ENCODE results near the gene SLC12A4.
"Not testable (repeated sequence)": the region's sequence is repeated elsewhere in the genome, so short reads cannot be mapped to it uniquely, and the experiment has no call there.

Gene SLC12A4

DNA sequence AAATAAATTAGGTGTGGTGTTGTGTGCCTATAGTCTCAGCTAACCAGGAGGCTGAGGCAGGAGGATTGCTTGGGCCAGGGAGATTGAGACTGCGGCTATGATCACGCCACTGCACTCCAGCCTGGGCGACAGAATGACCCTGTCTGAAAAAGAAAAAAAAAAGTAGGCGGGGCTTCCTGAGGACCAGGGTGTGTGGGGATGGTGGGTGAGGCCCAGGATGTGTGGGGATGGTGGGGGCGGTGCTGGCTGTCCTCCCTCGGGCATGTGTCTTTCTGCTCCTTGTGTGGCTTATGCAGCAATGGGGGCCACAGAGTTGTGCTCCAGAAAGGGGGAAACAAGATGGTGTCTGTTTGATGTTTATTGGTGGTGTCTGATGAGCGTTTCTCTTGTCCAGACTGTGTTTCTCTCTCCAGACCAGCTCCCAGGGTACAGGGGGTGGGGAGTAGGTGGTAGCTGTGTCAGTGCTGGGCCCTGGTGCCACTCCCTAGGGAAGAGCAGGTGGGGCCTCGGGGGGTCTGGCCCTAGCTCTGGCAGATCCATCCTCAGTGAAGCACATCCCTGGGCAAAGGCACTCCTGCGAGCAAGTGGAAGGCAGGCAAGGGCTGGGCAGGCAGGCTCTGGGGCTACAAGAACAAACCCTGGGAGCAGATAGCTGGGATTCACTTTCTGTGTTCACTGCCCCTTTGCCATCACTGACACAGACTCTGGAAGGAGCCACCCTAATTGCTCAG is 26.8 kb downstream of the SLC12A4 start:
- DNase-seq (ENCODE audit: low read depth in 3 of 3), result no peak

GRCh38 chr16:67940446-67941089 is 27.9 kb downstream of the SLC12A4 start:
- DNase-seq (ENCODE audit: low read depth in 3 of 3), result no peak

- peak in 2 of 3 experiments; percentile 45 to 49 for DNase-seq (ENCODE audit: low read depth in 3 of 3)
Observed at GRCh38 chr16:67939507-67940445, 28.7 kb downstream of the SLC12A4 start.

- not testable (repeated sequence) for DNase-seq (ENCODE audit: low read depth in 3 of 3)
Observed at GRCh38 chr16:67937713-67938112, 30.7 kb downstream of the SLC12A4 start.

GRCh38 chr16:67936880-67937605 is 31.4 kb downstream of the SLC12A4 start:
- DNase-seq (ENCODE audit: low read depth in 3 of 3), result peak in 2 of 3 experiments; percentile 57 to 70

DNA sequence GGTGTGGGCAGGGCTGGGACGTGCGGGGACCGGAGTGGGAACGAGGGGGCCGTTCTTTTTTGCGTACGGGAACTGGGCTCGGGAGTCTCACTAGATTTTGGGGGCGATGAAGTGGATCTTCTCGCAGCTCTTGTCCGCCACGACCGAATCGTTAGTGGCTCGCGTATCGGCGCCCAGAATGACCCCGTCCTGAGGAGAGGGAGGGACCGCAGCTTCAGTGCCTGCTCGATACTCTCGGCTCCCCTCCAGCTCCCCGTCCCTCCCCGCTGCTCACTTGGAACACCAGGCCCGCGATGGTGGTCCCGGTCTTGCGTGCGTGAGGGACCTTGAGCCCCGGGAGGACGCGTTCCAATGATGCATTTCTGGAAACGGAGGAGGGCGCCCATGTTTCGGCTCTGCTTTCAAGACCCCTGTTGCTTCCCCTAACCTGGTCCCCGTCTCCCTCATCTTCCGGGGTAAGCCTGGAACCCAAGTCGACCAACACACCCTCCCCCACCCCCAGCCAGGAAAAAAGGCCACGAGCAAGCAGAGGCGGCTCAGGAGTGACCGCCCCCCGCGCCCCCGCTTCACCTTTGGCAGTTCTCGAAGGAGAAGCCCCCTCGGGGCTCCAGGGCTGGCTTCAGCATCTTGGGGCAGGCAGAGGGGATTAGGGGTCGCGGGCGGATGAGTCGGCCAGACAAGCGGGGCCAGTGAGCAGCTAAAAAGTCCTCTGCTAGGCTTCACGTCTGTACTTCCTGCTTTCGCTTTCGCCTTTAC is 32.1 kb downstream of the SLC12A4 start, which contains the start of gene PSMB10:
PSMB10 (minus strand) TSS at position 727 of the 756 bp plus-strand sequence; CDS start at position 626, 101 bp downstream.
- DNase-seq (ENCODE audit: low read depth in 3 of 3), result peak in 2 of 3 experiments; percentile 17 to 55

GRCh38 chr16:67935402-67936123 is 32.9 kb downstream of the SLC12A4 start:
- peak; percentile 88 to 91 (median 89) for DNase-seq (ENCODE audit: low read depth in 3 of 3)

DNA sequence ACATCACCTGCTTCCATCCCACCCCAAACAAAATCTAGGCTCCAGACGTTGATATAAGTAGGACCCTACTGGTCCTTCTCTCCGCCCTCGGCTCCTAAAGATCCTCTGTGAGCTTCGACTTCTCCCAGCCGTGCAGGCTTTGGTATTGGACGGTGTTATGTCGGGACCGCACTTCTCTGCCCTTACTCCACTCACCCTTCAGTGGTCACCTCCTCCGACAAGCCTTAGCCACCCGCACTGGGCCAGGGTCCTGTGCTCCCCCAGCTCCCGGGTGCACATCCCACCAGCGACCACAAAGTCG is 33.4 kb downstream of the SLC12A4 start:
- no peak for DNase-seq (ENCODE audit: low read depth in 3 of 3)

DNA sequence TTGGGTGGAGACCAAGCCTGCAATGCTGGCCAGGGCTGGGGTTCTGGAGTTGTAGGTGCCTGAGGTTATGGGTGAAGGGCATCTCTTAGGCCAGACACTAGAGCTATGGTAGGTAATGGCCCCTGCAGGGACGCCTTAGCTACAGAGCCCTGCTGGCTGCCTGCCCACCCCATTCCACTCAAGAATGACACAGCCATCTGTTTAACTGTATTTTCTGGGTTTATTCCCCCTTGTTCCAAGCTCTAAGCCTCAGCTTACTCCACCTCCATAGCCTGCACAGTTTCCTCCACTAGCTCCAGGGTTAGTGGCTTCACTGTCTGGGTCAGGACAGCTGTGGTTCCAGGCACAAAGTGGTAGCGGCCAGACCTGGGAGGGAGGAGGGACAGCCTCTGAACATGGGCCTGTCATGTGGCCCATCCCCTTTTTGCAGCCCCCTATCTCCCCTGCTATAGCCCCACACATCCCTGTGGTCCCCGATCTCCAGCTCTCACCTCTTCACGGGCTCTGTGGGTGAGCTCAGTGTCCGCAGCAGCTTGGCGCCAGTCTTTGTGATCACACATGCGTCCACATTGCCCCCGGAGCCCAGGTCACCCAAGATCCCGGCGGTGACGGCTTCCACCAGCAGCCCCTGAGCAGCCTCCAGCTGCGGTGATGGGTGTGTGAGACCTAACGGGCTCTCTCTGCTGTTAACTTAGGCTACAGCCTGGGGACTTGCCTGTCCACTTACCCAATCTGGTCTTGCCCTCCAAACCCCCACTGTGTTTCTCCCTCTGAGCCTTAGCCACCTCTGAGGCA is 33.9 kb downstream of the SLC12A4 start:
- no peak for DNase-seq (ENCODE audit: low read depth in 3 of 3)

- no peak for DNase-seq (ENCODE audit: low read depth in 3 of 3)
Observed at GRCh38 chr16:67933805-67934204, 34.6 kb downstream of the SLC12A4 start.

DNA sequence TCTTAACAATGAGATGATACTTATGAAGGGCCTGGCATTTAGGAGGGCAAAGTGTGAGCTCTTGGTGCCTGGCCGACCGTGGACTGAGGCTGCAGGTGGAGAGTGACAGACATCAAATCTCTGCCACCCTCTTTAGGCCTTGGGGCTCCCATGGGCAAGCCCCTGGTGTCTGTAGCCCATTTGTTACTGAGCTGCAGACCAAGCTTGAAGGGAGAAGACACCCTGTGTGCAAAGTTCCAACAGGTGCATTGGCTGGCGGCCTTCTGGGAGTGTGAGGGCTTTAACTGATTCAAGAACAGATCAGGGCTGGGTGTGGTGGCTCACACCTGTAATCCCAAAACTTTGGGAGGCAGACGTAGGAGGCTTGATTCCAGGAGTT is 36.0 kb downstream of the SLC12A4 start:
- no peak for DNase-seq (ENCODE audit: low read depth in 3 of 3)

- DNase-seq (ENCODE audit: low read depth in 3 of 3), result no peak
Observed at GRCh38 chr16:67931712-67932461, 36.5 kb downstream of the SLC12A4 start, which contains the start of gene CTRL. Gene CTRL (minus strand): TSS chr16:67931862. CDS start chr16:67931852, 10 bp downstream.

GRCh38 chr16:67930678-67931211 is 37.7 kb downstream of the SLC12A4 start:
- DNase-seq (ENCODE audit: low read depth in 3 of 3), result no peak

DNA sequence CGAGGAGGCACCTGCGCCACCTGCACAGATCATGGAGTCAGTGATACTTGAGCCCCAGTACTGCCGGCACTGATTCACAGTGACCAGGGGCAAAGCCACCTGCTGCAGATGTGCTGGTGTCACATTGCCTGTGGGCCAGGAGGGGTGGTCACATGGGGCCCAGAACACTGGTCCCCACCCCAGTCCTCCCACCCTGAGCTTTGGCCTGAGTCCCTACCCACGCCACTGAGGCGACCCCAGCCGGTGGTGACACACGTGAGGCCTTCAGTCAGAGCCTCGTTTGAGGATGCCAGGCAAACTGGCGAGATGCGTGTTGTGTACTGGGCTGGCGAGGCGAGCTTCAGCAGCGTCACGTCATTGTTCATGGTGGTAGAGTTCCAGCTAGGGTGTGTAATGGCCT is 38.2 kb downstream of the SLC12A4 start:
- DNase-seq (ENCODE audit: low read depth in 3 of 3), result no peak

GRCh38 chr16:67928561-67929364 is 39.7 kb downstream of the SLC12A4 start:
- peak; percentile 53 to 63 (median 61) for DNase-seq (ENCODE audit: low read depth in 3 of 3)

DNA sequence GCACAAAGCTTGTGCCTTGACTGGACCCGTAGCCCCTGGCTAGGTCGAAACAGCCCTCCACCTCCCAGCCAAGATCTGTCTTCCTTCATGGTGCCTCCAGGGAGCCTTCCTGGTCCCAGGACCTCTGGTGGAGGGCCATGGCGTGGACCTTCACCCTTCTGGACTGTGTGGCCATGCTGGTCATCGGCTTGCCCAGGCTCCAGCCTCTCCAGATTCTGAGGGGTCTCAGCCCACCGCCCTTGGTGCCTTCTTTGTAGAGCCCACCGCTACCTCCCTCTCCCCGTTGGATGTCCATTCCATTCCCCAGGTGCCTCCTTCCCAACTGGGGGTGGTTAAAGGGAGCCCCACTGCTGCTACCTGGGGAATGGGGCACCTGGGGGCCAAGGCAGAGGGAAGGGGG is 40.3 kb downstream of the SLC12A4 start:
- DNase-seq (ENCODE audit: low read depth in 3 of 3), result no peak
